Prostate gland (tissue), 2 donors: ENCODE results near the gene EFNA3.

Experiments
- CTCF ChIP-seq, 4 experiments: fragments of 200-600 bp in 2 of 4; fragments of 450-650 bp in 2 of 4; sonication (generic) in 2 of 4; IDR thresholded peaks; 1 replicate in 3 of 4; 2 replicates in 1 of 4; pipeline ENCODE4 v1.5.1; 2016 to 2019; ENCODE audit warnings: antibody characterized with exemption in 4 of 4, mild to moderate bottlenecking in 2 of 4, moderate library complexity in 2 of 4
- POLR2AphosphoS5 ChIP-seq: sonication (generic); formaldehyde crosslinking; IDR thresholded peaks from one replicate; pipeline ENCODE4 v1.6.1; 2017; ENCODE audit warnings: antibody characterized with exemption

GRCh38 chr1:155052439-155053395 lies 25.9 kb upstream of the EFNA3 start:
- peak in 2 of 4 experiments; percentile 38 to 52 for TF ChIP-seq CTCF (IDR thresholded peaks at IDR 0.05)
- TF ChIP-seq POLR2AphosphoS5 = no peak
